Skeletal muscle cell (primary cell): ENCODE data around the gene THPO.
"Not testable (repeated sequence)": the region's sequence is repeated elsewhere in the genome, so short reads cannot be mapped to it uniquely, and the experiment has no call there.

ENCODE experiments used
- DNase-seq: peaks from one replicate; pipeline ENCODE4 v3.0.0-alpha.2; 2010; ENCODE audit warnings: low read depth
- H3K4me3 ChIP-seq: 2 replicates; pipeline ENCODE4 v1.5.1; 2011; ENCODE audit warnings: low read depth, mild to moderate bottlenecking, control low read depth, low read length, moderate library complexity

The THPO gene

GRCh38 chr3:184352897-184353545 is 25.0 kb downstream of the THPO start:
- no peak for DNase-seq
- H3K4me3 ChIP-seq = no peak overlapping the region

GRCh38 chr3:184352149-184352785 is 25.7 kb downstream of the THPO start:
- H3K4me3 ChIP-seq = no peak overlapping the region
- DNase-seq = no peak

- no peak overlapping the region for H3K4me3 ChIP-seq
Measured at GRCh38 chr3:184351511-184352148, 26.4 kb downstream of the THPO start.

GRCh38 chr3:184350618-184351017 is 27.4 kb downstream of the THPO start:
- DNase-seq = no peak
- H3K4me3 ChIP-seq = no peak overlapping the region

More at GRCh38 chr3:184351511-184352148, 26.4 kb downstream of the THPO start:
- DNase-seq = no peak

GRCh38 chr3:184349563-184350470 is 28.2 kb downstream of the THPO start:
- no peak for DNase-seq
- H3K4me3 ChIP-seq = no peak overlapping the region

- no peak for DNase-seq
- H3K4me3 ChIP-seq = no peak overlapping the region
Measured at GRCh38 chr3:184348057-184348382, 30.0 kb downstream of the THPO start.

- DNase-seq = no peak
- H3K4me3 ChIP-seq = no peak overlapping the region
Measured at GRCh38 chr3:184347321-184348056, 30.5 kb downstream of the THPO start.

- H3K4me3 ChIP-seq = no peak overlapping the region
- no peak for DNase-seq
Measured at GRCh38 chr3:184346480-184347190, 31.4 kb downstream of the THPO start.

- no peak overlapping the region for H3K4me3 ChIP-seq
- DNase-seq = no peak
Measured at GRCh38 chr3:184345317-184346144, 32.5 kb downstream of the THPO start.

GRCh38 chr3:184344579-184345316 is 33.3 kb downstream of the THPO start:
- no peak for DNase-seq
- H3K4me3 ChIP-seq = no peak overlapping the region

- H3K4me3 ChIP-seq = no peak overlapping the region
- no peak for DNase-seq
Measured at GRCh38 chr3:184343200-184343876, 34.7 kb downstream of the THPO start.

GRCh38 chr3:184341925-184342324 is 36.1 kb downstream of the THPO start:
- H3K4me3 ChIP-seq = no peak overlapping the region
- no peak for DNase-seq

GRCh38 chr3:184339451-184340135 is 38.4 kb downstream of the THPO start:
- DNase-seq = not testable (repeated sequence)
- H3K4me3 ChIP-seq = peak overlapping the region; percentile 67

- peak overlapping the region; percentile 67 for H3K4me3 ChIP-seq
- DNase-seq = no peak
Measured at GRCh38 chr3:184339001-184339400, 39.0 kb downstream of the THPO start.

- H3K4me3 ChIP-seq = peak overlapping the region; percentile 67
- peak; percentile 82 for DNase-seq
Measured at GRCh38 chr3:184338511-184338945, 39.5 kb downstream of the THPO start.

- no peak for DNase-seq
- peak overlapping the region; percentile 67 for H3K4me3 ChIP-seq
Measured at GRCh38 chr3:184337981-184338380, 40.0 kb downstream of the THPO start.
